Activated naive CD8-positive, alpha-beta T cell (primary cell): ENCODE data around the gene APBA3.
A peak's percentile ranks its signal among the peaks of the same experiment; 100 is the strongest.

Experiments used
- H3K27ac Mint-ChIP-seq: one replicate; pipeline ENCODE4 v1.8.0; 2021; ENCODE audit warnings: mixed read lengths
- H3K27me3 Mint-ChIP-seq: one replicate; pipeline ENCODE4 v1.8.0; 2021; ENCODE audit warnings: mixed read lengths
- H3K36me3 Mint-ChIP-seq: one replicate; pipeline ENCODE4 v1.8.0; 2021; ENCODE audit warnings: mixed read lengths
- H3K4me1 Mint-ChIP-seq: one replicate; pipeline ENCODE4 v1.8.0; 2021; ENCODE audit warnings: low read depth, mixed read lengths
- H3K4me3 Mint-ChIP-seq: one replicate; pipeline ENCODE4 v1.8.0; 2021; ENCODE audit warnings: mild to moderate bottlenecking, mixed read lengths
- H3K9me3 Mint-ChIP-seq: one replicate; pipeline ENCODE4 v1.8.0; 2021; ENCODE audit warnings: low read depth, mixed read lengths

Gene APBA3

GRCh38 chr19:3725640-3726310 is 35.7 kb downstream of the APBA3 start:
- Mint-ChIP-seq H3K36me3 (no peaks in the 10 kb centered on the region), H3K9me3 (no peaks in the 10 kb centered on the region), H3K27me3 (no peaks in the 10 kb centered on the region), H3K4me1 (peaks cover 8% of the 10 kb centered on the region), H3K4me3 (no peak overlapping the region), H3K27ac (no peak overlapping the region)

GRCh38 chr19:3725121-3725520 is 36.4 kb downstream of the APBA3 start:
- no peak overlapping the region for H3K27ac Mint-ChIP-seq
- no peaks in the 10 kb centered on the region for H3K9me3 Mint-ChIP-seq
- peaks cover 8% of the 10 kb centered on the region for H3K4me1 Mint-ChIP-seq
- H3K4me3 Mint-ChIP-seq = no peak overlapping the region
- no peaks in the 10 kb centered on the region for H3K27me3 Mint-ChIP-seq
- H3K36me3 Mint-ChIP-seq = no peaks in the 10 kb centered on the region

GRCh38 chr19:3723883-3724282 is 37.6 kb downstream of the APBA3 start:
- Mint-ChIP-seq H3K9me3 (no peaks in the 10 kb centered on the region), H3K27me3 (no peaks in the 10 kb centered on the region), H3K4me1 (peaks cover 8% of the 10 kb centered on the region), H3K4me3 (no peak overlapping the region), H3K27ac (no peak overlapping the region), H3K36me3 (no peaks in the 10 kb centered on the region)

- no peaks in the 10 kb centered on the region for H3K27me3 Mint-ChIP-seq
- H3K4me1 Mint-ChIP-seq = peaks cover 8% of the 10 kb centered on the region
- no peaks in the 10 kb centered on the region for H3K9me3 Mint-ChIP-seq
- no peak overlapping the region for H3K27ac Mint-ChIP-seq
- H3K4me3 Mint-ChIP-seq = no peak overlapping the region
- H3K36me3 Mint-ChIP-seq = no peaks in the 10 kb centered on the region
Observed at GRCh38 chr19:3723110-3723488, 38.4 kb downstream of the APBA3 start.

GRCh38 chr19:3722443-3723109 is 38.9 kb downstream of the APBA3 start:
- H3K36me3 Mint-ChIP-seq = no peaks in the 10 kb centered on the region
- no peak overlapping the region for H3K27ac Mint-ChIP-seq
- peaks cover 8% of the 10 kb centered on the region for H3K4me1 Mint-ChIP-seq
- H3K4me3 Mint-ChIP-seq = peak overlapping the region; percentile 78
- no peaks in the 10 kb centered on the region for H3K9me3 Mint-ChIP-seq
- H3K27me3 Mint-ChIP-seq = no peaks in the 10 kb centered on the region

- no peaks in the 10 kb centered on the region for H3K27me3 Mint-ChIP-seq
- H3K4me1 Mint-ChIP-seq = peaks cover 8% of the 10 kb centered on the region
- no peak overlapping the region for H3K27ac Mint-ChIP-seq
- peak overlapping the region; percentile 78 for H3K4me3 Mint-ChIP-seq
- no peaks in the 10 kb centered on the region for H3K36me3 Mint-ChIP-seq
- H3K9me3 Mint-ChIP-seq = no peaks in the 10 kb centered on the region
Observed at GRCh38 chr19:3721887-3722442, 39.5 kb downstream of the APBA3 start.

GRCh38 chr19:3721131-3721886 is 40.2 kb downstream of the APBA3 start:
- Mint-ChIP-seq H3K27ac (no peak overlapping the region), H3K36me3 (no peaks in the 10 kb centered on the region), H3K9me3 (no peaks in the 10 kb centered on the region), H3K4me3 (peak overlapping the region; percentile 68), H3K4me1 (peaks cover 8% of the 10 kb centered on the region), H3K27me3 (no peaks in the 10 kb centered on the region)

- no peak overlapping the region for H3K4me3 Mint-ChIP-seq
- H3K9me3 Mint-ChIP-seq = no peaks in the 10 kb centered on the region
Observed at GRCh38 chr19:3720349-3720917, 41.1 kb downstream of the APBA3 start.

GRCh38 chr19:3719868-3720267 is 41.6 kb downstream of the APBA3 start:
- Mint-ChIP-seq H3K4me3 (no peak overlapping the region), H3K27ac (no peak overlapping the region), H3K36me3 (no peaks in the 10 kb centered on the region), H3K9me3 (no peaks in the 10 kb centered on the region), H3K27me3 (no peaks in the 10 kb centered on the region), H3K4me1 (peaks cover 8% of the 10 kb centered on the region)

More at GRCh38 chr19:3720349-3720917, 41.1 kb downstream of the APBA3 start:
- Mint-ChIP-seq H3K4me1 (peaks cover 8% of the 10 kb centered on the region), H3K27me3 (no peaks in the 10 kb centered on the region), H3K36me3 (no peaks in the 10 kb centered on the region), H3K27ac (no peak overlapping the region)

- Mint-ChIP-seq H3K4me3 (no peak overlapping the region), H3K36me3 (no peaks in the 10 kb centered on the region), H3K9me3 (no peaks in the 10 kb centered on the region), H3K27ac (no peak overlapping the region), H3K27me3 (no peaks in the 10 kb centered on the region), H3K4me1 (peaks cover 7% of the 10 kb centered on the region)
Observed at GRCh38 chr19:3716147-3716668, 45.3 kb downstream of the APBA3 start.

GRCh38 chr19:3712663-3713611 is 48.6 kb downstream of the APBA3 start:
- Mint-ChIP-seq H3K4me3 (no peak overlapping the region), H3K27me3 (no peaks in the 10 kb centered on the region), H3K4me1 (peaks cover 5% of the 10 kb centered on the region), H3K27ac (no peak overlapping the region), H3K9me3 (no peaks in the 10 kb centered on the region), H3K36me3 (no peaks in the 10 kb centered on the region)

- Mint-ChIP-seq H3K9me3 (no peaks in the 10 kb centered on the region), H3K4me3 (no peak overlapping the region), H3K36me3 (no peaks in the 10 kb centered on the region), H3K4me1 (peaks cover 5% of the 10 kb centered on the region), H3K27ac (no peak overlapping the region), H3K27me3 (no peaks in the 10 kb centered on the region)
Observed at GRCh38 chr19:3710265-3710812, 51.2 kb downstream of the APBA3 start.

- Mint-ChIP-seq H3K27me3 (no peaks in the 10 kb centered on the region), H3K4me3 (no peak within 1 kb of the TSS), H3K36me3 (no peaks in the 10 kb centered on the region)
Observed at GRCh38 chr19:3708207-3708931, 53.1 kb downstream of the APBA3 start, which contains the start of gene TJP3. TJP3 (plus strand) TSS chr19:3708384; CDS start chr19:3728433, 20,049 bp downstream.

More at GRCh38 chr19:3708207-3708931, 53.1 kb downstream of the APBA3 start, which contains the start of gene TJP3:
- peaks cover 5% of the 10 kb centered on the region for H3K4me1 Mint-ChIP-seq
- no peak within 1 kb of the TSS for H3K27ac Mint-ChIP-seq
- H3K9me3 Mint-ChIP-seq = no peaks in the 10 kb centered on the region
